Sigmoid colon (tissue), 7 donors: ENCODE data around the gene SBNO2. TPM values are rescaled to one million over a fixed set of nuclear protein-coding genes. Genes with fewer than 3 reads are reported as not detected.
A peak's percentile ranks its signal among the peaks of the same experiment; 100 is the strongest.

ENCODE experiments used
- DNase-seq: peaks from one replicate; pipeline ENCODE4 v3.0.0-alpha.2; 2019
- H3K27ac ChIP-seq, 4 donors: fragments of 200-600 bp; sonication (generic); one replicate each; pipeline ENCODE4 v1.5.1; 2016 to 2019; ENCODE audit warnings: mild to moderate bottlenecking in 1 of 4
- H3K27me3 ChIP-seq, 3 donors: fragments of 200-600 bp; sonication (generic); one replicate each; pipeline ENCODE4 v1.5.1; 2019; ENCODE audit warnings: mild to moderate bottlenecking in 1 of 3
- H3K36me3 ChIP-seq, 4 donors: fragments of 200-600 bp; sonication (generic); one replicate each; pipeline ENCODE4 v1.5.1; 2016 to 2019
- H3K4me1 ChIP-seq, 4 donors: fragments of 200-600 bp; sonication (generic); one replicate each; pipeline ENCODE4 v1.5.1; 2017 to 2019
- H3K4me3 ChIP-seq, 4 donors: fragments of 200-600 bp; sonication (generic); one replicate each; pipeline ENCODE4 v1.5.1; 2017 to 2019; ENCODE audit warnings: mild to moderate bottlenecking in 2 of 4, moderate library complexity in 1 of 4
- H3K9me3 ChIP-seq, 4 donors: fragments of 200-600 bp in 3 of 4; sonication (generic) in 3 of 4; one replicate each; pipeline versions ENCODE4 v1.5.1 to v1.6.1; 2013 to 2019
- CTCF ChIP-seq, 4 experiments: fragments of 450-650 bp in 3 of 4; fragments of 200-600 bp in 1 of 4; IDR thresholded peaks; one replicate each; pipeline ENCODE4 v1.5.1; 2016 to 2019; ENCODE audit warnings: antibody characterized with exemption in 4 of 4, mild to moderate bottlenecking in 3 of 4, moderate library complexity in 2 of 4
- EP300 ChIP-seq, 4 donors: sonication (generic); formaldehyde crosslinking; IDR thresholded peaks; one replicate each; pipeline ENCODE4 v1.6.1; 2017; ENCODE audit warnings: antibody characterized with exemption in 4 of 4
- POLR2A ChIP-seq, 2 donors: fragments of 450-650 bp; IDR thresholded peaks; one replicate each; pipeline ENCODE4 v1.6.1; 2016; ENCODE audit warnings: antibody characterized with exemption in 2 of 2, mild to moderate bottlenecking in 2 of 2, moderate library complexity in 2 of 2
- POLR2AphosphoS5 ChIP-seq, 4 donors: sonication (generic); formaldehyde crosslinking; IDR thresholded peaks; one replicate each; pipeline ENCODE4 v1.6.1; 2017; ENCODE audit warnings: antibody characterized with exemption in 4 of 4
- WGBS, 2 donors: extraction: QIAGEN DNeasy Blood & Tissue Kit; methylation state at CpG; one replicate each; pipeline ENCODE4 v1.1.7; 2013; 5-methylcytosine and 5-hydroxymethylcytosine counted together
- intact Hi-C: fragments of 100-400 bp; cut with DNase I; formaldehyde crosslinking; loops from one replicate; pipeline ENCODE4 v1.15.1; 2023
- polyA plus RNA-seq, 3 donors: library from polyadenylated mRNA; stranded (reverse); fragments of 200-250 nt; gene quantifications; one replicate each; pipeline ENCODE4 v1.2.3, GENCODE V29; 2013
- total RNA-seq, 4 donors: library from RNA; depleted of rRNA; stranded (reverse); fragments of >200 nt; gene quantifications; one replicate each; pipeline ENCODE4 v1.1.0, GENCODE V29; 2016
- donor health status: healthy with polysubstance abuse.
- donor health status: Bipolar disorder and iron deficiency.
- donor health status: healthy.

Gene SBNO2
- total and polyA plus RNA-seq, 7 donors, result 6.8 to 91.9 (median 14.8) TPM

DNA sequence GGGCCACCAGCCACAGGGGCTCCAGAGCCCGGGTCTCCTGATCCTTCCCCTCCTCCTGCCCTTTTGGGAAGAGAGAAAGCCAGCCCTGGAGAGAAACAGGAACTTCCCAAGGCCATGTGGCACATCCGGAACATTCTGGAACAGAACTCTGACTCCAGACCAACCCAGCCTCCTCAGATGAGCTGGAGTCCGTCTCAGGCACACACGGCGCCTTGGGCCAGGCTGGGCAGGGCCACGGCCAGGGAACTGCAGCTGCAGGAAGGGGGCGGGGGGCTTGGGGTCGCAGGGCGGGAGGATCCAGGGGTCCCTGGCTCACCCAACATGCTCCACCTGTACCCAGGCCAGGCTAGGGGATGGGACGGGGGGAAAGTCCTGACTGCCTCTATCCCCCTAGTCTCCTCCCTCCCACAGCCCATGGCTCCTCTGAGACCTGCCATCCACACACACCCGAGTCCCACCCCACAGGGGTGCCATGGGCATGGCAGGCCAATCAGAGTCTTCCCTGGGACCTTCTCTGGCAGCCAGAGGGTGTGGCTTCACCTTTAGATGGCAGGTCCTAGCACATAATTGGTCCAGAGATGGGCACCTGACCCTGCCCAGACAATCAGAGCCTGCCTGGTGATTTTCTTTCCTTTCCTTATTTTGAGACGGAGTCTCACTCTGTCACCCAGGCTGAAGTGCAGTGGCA lies 22.9 kb downstream of the SBNO2 start:
- Histone ChIP-seq H3K4me3 (no peak overlapping the region), H3K36me3 (peaks cover 0 to 67% (median 17%) of the 10 kb centered on the region in 4 donors), H3K4me1 (peaks cover 0 to 28% (median 24%) of the 10 kb centered on the region in 4 donors), H3K27ac (peak overlapping the region in 3 of 4 donors; percentile 16 to 61 (median 34)), H3K27me3 (no peaks in the 10 kb centered on the region), H3K9me3 (no peaks in the 10 kb centered on the region)
- intact Hi-C loops, result no loop called here
- DNase-seq, result no peak
- TF ChIP-seq POLR2AphosphoS5 (IDR thresholded peaks at IDR 0.05), result peak in 1 of 4 donors; percentile 21
- no peak for TF ChIP-seq EP300 (IDR thresholded peaks at IDR 0.05)
- 92 to 95% methylated on average over 12 of the region's 12 CpGs for WGBS, 2 donors

DNA sequence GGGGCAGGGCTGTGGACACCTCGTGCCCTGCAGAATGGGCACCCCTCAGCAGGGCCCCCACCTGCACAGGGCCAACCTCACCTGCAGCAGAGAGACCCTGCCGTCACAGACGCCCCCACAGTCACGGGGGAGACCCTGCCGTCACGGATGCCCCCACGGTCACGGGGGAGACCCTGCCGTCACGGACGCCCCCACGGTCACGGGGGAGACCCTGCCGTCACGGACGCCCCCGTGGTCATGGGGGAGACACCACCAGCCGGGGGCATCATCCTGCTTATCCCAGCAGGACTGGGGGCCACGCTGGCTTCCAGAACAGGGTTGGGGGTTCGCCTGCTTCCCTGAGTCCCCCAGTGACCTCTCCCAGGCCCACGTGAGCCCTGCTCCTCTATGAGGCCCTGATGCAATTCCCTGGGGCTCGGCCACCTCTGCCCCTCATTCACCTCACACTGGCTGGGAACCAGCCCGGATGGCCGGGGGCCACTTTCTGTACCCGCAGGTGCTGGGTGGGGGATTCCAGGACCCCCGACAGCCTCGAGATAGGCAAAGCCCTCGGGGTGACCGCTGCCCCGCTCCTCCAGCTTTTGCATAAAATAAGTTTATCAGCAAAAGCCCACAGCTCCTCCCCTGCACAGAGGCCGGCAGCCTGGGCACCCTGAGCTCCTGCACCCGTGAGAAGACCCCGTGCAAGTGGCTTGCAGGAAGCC lies 23.6 kb downstream of the SBNO2 start:
- DNase-seq, result no peak
- Histone ChIP-seq H3K4me1 (peaks cover 0 to 21% (median 17%) of the 10 kb centered on the region in 4 donors), H3K36me3 (peaks cover 0 to 74% (median 17%) of the 10 kb centered on the region in 4 donors), H3K9me3 (no peaks in the 10 kb centered on the region), H3K27ac (peak overlapping the region in 1 of 4 donors; percentile 61), H3K4me3 (no peak overlapping the region), H3K27me3 (no peaks in the 10 kb centered on the region)
- WGBS, 2 donors, result 93% methylated on average over 33 of the region's 33 CpGs
- intact Hi-C loops, result no loop called here
- TF ChIP-seq CTCF (IDR thresholded peaks at IDR 0.05) (no peak), POLR2AphosphoS5 (IDR thresholded peaks at IDR 0.05) (no peak), EP300 (IDR thresholded peaks at IDR 0.05) (no peak), POLR2A (IDR thresholded peaks at IDR 0.05) (no peak)

DNA sequence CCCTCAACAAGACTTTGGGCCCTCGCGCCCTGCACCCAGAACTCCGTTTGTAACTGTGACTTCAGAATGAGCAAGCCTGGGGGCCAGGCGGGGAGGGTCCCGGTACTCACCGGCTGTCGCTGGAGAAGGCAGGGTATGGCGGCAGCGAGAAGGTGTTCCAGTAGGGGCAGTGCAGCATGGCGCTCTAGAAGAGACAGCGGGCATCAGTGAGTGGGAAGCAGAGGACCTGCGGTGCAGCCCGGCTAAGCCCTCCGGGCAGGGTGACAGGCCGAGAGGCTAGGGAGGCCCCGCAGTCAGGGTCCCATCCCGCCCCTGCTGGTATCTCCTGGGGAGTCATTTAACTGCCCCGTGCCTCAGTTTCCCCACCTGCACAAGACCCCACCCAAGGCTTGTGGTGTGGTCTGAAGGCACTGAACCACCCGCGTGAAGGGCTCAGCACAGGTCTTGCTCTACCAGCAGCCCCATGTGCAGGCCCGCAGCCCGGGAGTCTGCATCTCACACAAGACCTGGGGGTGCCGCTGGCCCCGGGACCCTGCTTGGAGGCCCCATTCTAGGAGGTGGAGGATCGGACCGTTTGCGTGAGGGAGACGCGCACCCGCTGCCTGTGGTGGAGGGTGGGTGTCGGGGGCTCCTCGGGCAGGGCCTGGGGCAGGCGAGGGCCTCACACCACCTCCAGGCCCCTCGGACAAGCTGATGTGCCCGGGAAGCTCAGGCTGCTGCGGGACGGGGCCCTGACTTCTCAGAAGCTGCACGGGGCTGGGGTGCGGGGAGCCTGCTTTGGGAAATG lies 24.6 kb downstream of the SBNO2 start:
- H3K4me1 ChIP-seq, result peaks cover 0 to 10% (median 7%) of the 10 kb centered on the region in 4 donors
- no peak overlapping the region for H3K27ac ChIP-seq
- intact Hi-C loops, result no loop called here
- H3K4me3 ChIP-seq, result no peak overlapping the region
- 95 to 96% methylated on average over 39 of the region's 39 CpGs for WGBS, 2 donors
- DNase-seq, result no peak
- TF ChIP-seq POLR2AphosphoS5 (IDR thresholded peaks at IDR 0.05), result no peak
- no peak for TF ChIP-seq POLR2A (IDR thresholded peaks at IDR 0.05)
- no peak for TF ChIP-seq EP300 (IDR thresholded peaks at IDR 0.05)
- no peaks in the 10 kb centered on the region for H3K27me3 ChIP-seq
- H3K9me3 ChIP-seq, result no peaks in the 10 kb centered on the region
- peaks cover 0 to 76% (median 17%) of the 10 kb centered on the region in 4 donors for H3K36me3 ChIP-seq

DNA sequence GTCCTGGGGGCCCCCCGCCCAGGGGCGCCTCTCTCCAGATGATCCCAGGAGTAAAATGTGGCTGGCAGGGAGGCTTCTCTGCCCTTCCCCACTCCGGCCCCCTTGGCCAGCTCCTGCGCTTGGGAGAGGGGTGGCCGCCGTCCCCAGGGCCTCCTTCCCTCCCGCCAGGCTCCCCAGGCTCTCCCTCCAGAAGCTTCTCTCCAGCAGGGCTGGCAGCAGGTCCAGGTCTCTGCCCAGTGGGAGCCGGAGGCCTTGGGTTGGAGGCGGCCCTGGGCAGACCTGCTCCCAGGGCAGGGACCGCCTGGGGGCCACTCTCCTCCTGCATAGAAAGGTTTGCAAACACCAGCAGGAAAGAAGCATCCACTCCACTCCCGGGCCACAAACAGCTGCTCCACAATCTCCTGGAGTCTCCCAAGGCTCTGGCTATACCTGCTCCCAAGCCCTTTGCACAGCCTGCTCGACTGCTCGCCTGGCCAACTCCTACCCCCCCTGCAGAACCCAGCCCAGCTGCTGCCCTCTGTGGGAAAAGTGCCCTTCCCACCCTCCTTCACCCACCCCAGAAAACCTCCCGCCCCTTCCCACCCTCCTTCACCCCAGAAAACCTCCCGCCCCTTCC lies 26.0 kb downstream of the SBNO2 start:
- intact Hi-C loops, result no loop called here
- H3K27me3 ChIP-seq, result no peaks in the 10 kb centered on the region
- no peak for TF ChIP-seq POLR2AphosphoS5 (IDR thresholded peaks at IDR 0.05)
- TF ChIP-seq EP300 (IDR thresholded peaks at IDR 0.05), result no peak
- TF ChIP-seq POLR2A (IDR thresholded peaks at IDR 0.05), result no peak
- TF ChIP-seq CTCF (IDR thresholded peaks at IDR 0.05), result no peak
- no peaks in the 10 kb centered on the region for H3K9me3 ChIP-seq
- no peak overlapping the region for H3K4me3 ChIP-seq
- no peak for DNase-seq
- no peak overlapping the region for H3K27ac ChIP-seq
- H3K36me3 ChIP-seq, result peaks cover 0 to 76% (median 13%) of the 10 kb centered on the region in 4 donors
- 89 to 91% methylated on average over 15 of the region's 15 CpGs for WGBS, 2 donors
- H3K4me1 ChIP-seq, result peaks cover 0 to 5% (median 2%) of the 10 kb centered on the region in 4 donors
